A549 (cell line): ENCODE results near the gene GNG4.
"Not testable (repeated sequence)": the region's sequence is repeated elsewhere in the genome, so short reads cannot be mapped to it uniquely, and the experiment has no call there.

Experiments used
- CHD2 ChIP-seq: fragments of 150-350 bp; IDR thresholded peaks from 2 replicates; pipeline ENCODE4 v1.6.1; 2014; ENCODE audit warnings: low read length; ENCODE audit not compliant: partially characterized antibody
- EP300 ChIP-seq, 2 experiments: fragments of >200 bp; sonication (Bioruptor Twin); formaldehyde crosslinking; IDR thresholded peaks; 2 replicates in 1 of 2; 3 replicates in 1 of 2; pipeline ENCODE4 v1.6.1; 2016 to 2017
- ESRRA ChIP-seq: fragments of 150-350 bp; IDR thresholded peaks from 2 replicates; pipeline ENCODE4 v1.6.1; 2014; ENCODE audit warnings: mild to moderate bottlenecking, low read length, borderline replicate concordance
- FOSL2 ChIP-seq, 2 experiments: fragments of 450-650 bp in 1 of 2; fragments of >200 bp in 1 of 2; sonication (Bioruptor Twin) in 1 of 2; formaldehyde crosslinking; IDR thresholded peaks; 2 replicates each; pipeline versions ENCODE4 v1.5.0 to v1.6.1; 2016 to 2020; ENCODE audit warnings: mild to moderate bottlenecking in 1 of 2, moderate library complexity in 1 of 2
- POLR2A ChIP-seq: IDR thresholded peaks from 2 replicates; pipeline ENCODE4 v1.6.1; 2012; ENCODE audit warnings: mild to moderate bottlenecking, low read length
- RCOR1 ChIP-seq: fragments of 150-350 bp; IDR thresholded peaks from 2 replicates; pipeline ENCODE4 v1.6.1; 2014; ENCODE audit warnings: antibody characterized with exemption, low read length, low read depth
- TF ChIP-seq, protein P1 (sequence below): fragments of >200 bp; sonication (Bioruptor Twin); formaldehyde crosslinking; IDR thresholded peaks from 3 replicates; pipeline ENCODE4 v1.5.1; 2016
- TF ChIP-seq, protein P2 (sequence below): fragments of >200 bp; sonication (Bioruptor Twin); formaldehyde crosslinking; IDR thresholded peaks from 2 replicates; pipeline ENCODE4 v1.6.1; 2016

DNA sequence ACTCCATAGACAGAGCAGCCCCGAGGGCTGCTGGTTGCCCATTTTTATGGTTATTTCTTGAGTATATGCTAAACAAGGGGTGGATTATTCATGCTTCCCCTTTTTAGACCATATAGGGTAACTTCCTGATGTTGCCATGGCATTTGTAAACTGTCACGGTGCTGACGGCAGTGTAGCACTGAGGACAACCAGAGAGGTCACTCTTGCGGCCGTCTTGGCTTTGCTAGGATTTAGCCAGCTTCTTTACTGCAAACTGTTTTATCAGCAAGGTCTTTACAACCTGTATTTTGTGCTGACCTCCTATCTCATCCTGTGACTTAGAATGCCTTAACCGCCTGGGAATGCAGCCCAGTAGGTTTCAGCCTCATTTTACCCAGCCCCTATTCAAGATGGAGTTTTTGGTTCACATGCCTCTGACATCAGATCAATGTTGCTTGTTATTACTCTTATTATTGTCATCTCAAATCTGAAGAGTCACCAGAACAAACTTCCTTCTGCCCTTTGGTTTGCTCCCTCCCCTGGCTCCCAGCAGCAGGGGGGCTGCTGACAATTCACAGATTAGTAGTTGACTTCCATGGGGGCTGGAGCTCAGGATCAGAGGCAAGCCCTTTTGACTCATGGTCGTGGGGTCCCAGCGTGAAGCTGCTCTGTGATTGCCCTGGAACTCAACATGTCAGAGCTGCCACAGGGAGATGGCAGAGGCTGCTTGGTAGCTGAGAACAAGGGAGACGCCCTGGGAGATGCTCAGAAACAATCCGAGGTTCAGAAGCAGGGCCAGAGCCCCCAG lies 103.0 kb downstream of the GNG4 start:
- TF ChIP-seq POLR2A; RCOR1; ESRRA; EP300 (IDR thresholded peaks at IDR 0.05); FOSL2 (IDR thresholded peaks at IDR 0.05); FOSL2 (CRISPR knock-in tag; IDR thresholded peaks at IDR 0.05); CHD2: not testable (repeated sequence)
- TF ChIP-seq, protein P1, sequence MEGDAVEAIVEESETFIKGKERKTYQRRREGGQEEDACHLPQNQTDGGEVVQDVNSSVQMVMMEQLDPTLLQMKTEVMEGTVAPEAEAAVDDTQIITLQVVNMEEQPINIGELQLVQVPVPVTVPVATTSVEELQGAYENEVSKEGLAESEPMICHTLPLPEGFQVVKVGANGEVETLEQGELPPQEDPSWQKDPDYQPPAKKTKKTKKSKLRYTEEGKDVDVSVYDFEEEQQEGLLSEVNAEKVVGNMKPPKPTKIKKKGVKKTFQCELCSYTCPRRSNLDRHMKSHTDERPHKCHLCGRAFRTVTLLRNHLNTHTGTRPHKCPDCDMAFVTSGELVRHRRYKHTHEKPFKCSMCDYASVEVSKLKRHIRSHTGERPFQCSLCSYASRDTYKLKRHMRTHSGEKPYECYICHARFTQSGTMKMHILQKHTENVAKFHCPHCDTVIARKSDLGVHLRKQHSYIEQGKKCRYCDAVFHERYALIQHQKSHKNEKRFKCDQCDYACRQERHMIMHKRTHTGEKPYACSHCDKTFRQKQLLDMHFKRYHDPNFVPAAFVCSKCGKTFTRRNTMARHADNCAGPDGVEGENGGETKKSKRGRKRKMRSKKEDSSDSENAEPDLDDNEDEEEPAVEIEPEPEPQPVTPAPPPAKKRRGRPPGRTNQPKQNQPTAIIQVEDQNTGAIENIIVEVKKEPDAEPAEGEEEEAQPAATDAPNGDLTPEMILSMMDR = not testable (repeated sequence)
- TF ChIP-seq, protein P2, sequence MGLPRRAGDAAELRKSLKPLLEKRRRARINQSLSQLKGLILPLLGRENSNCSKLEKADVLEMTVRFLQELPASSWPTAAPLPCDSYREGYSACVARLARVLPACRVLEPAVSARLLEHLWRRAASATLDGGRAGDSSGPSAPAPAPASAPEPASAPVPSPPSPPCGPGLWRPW = not testable (repeated sequence)
